Islet of Langerhans (tissue), 1 donor: Measurements from ENCODE around the gene SHLD2.
"Not testable (repeated sequence)": the region's sequence is repeated elsewhere in the genome, so short reads cannot be mapped to it uniquely, and the experiment has no call there.

Source experiments
- FAIRE-seq: peaks from one replicate; lab custom pipeline; 2011; peaks lifted over from hg19 to GRCh38; lab: Jason Lieb, UNC

Gene SHLD2

DNA sequence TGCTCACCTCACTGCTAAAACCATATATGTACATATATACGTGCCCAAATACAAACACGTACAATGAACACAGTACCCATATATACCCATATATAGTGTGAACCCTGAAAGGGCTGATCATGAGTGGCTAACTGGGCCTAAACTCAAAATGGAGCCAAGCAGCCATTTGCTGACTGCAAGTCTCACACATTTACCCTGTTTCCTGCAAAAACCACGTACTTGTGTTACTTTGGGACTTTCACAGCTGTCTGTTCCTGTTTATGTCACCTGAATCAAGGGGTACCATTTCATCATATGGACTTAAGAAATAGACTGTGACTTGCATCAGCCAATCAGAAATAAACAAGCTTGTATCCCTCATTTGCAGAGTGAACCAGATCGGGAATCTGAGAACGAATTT lies 124.4 kb downstream of the SHLD2 start:
- FAIRE-seq, result not testable (repeated sequence)

DNA sequence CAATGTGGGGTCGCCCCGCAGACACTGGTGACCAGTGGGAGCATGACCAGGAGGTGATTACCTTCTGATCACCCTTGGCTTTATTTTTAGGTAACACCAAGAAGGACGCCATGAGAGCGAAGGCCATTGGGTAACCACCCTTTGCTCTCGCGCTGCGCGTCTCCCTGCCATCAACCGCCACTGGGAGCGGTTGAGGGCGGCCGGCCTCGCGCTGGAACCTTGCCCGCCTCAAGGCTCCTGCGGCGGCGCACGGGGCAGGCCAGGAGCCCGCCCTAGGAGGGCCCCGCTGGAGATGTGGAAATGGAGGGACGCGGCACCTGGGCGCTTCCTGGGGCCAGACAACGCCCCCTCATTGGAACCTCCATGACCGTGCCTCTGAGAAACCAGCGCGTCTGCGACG lies 127.8 kb downstream of the SHLD2 start:
- not testable (repeated sequence) for FAIRE-seq

DNA sequence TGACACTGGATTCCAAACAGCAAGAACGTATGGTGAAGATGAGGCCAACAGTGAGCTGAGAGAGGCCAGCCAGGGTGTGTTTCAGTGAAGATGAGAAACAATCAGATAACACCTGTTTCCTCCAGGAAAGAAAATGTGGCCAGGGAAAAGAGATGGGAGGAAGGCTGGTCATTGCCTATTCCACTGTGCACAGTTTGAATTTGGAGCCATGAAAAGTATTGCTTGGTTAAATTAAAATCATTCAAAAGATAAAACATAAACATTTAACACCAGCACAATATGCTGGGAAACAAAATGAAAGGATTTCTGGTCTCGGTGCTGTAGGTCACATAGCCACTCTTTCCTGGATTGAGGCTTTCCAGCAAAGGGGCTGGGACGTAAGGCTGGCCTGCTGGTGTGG lies 130.1 kb downstream of the SHLD2 start, which contains the start of gene NUTM2A:
Gene NUTM2A, plus strand, starts transcription at position 301 of the 400 bp plus-strand sequence. CDS start 383 bp downstream, outside the sequence.
- FAIRE-seq, result not testable (repeated sequence)

DNA sequence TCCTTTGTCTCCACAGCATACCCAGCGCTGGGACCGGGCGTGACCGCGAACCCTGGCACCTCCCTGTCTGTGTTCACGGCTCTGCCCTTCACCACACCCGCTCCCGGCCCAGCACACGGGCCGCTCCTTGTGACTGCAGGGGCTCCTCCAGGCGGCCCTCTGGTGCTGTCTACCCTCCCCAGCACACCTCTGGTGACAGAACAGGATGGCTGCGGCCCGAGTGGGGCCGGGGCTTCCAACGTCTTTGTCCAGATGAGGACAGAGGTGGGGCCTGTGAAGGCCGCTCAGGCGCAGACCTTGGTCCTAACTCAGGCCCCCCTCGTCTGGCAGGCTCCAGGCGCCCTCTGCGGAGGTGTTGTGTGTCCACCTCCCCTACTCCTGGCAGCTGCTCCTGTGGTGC lies 133.2 kb downstream of the SHLD2 start:
- not testable (repeated sequence) for FAIRE-seq

DNA sequence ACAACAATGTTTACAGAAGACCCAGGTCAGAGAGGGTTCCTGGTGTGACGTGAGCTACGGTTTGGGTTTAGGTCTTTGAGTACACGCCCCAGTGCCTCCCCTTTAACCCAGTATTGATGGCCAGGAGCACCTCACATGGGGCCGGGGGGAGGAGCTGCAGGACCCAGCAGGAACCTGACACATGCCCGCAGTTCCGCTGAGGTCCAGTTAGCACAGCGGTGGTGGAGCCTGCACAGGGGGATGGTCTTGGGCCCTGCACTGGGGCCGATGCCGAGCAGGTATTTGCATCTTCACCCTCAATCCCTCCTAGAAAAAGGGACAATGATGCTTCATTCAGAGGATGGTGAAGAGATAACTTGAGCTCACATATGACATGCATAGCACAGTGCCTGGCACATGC lies 134.2 kb downstream of the SHLD2 start:
- not testable (repeated sequence) for FAIRE-seq

DNA sequence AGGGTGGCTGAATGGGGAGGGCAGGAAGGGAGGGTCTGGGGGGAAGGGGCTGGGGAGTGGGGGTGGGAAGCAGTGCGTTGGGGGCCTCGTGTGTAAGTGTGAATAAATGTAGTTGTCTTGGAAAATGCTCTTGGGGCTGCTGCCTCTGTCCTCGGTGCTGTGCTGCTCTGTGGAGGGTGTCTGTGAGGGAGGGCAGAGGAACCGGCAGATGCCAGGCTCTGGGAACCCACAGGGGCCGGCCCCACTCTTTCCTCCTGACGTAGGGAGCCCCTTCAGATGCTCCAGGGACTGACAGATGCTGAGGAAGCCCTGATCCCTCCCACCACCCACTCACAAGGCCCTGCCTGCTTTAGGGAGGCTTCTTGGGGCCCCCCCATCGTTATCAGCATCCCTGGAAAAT lies 139.8 kb downstream of the SHLD2 start:
- not testable (repeated sequence) for FAIRE-seq

DNA sequence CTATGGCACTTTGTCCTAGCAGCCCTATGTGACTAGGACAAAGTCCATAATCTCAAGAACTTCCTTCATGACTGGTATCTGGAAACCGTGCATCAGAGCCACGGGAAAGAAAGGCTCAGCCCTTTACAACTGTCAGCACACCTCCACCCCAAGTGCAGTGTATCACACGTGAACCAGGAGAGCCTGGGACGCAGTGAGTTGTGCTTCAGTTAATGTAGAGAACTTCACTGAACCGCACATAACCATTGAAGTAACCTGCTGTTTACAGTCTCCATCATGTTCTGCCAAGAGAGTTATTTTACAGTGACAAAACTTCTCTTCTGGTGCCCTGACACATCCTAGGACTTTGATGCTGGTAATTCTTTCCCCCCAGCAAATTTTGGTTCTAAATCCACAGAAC lies 142.2 kb downstream of the SHLD2 start:
- FAIRE-seq, result not testable (repeated sequence)

DNA sequence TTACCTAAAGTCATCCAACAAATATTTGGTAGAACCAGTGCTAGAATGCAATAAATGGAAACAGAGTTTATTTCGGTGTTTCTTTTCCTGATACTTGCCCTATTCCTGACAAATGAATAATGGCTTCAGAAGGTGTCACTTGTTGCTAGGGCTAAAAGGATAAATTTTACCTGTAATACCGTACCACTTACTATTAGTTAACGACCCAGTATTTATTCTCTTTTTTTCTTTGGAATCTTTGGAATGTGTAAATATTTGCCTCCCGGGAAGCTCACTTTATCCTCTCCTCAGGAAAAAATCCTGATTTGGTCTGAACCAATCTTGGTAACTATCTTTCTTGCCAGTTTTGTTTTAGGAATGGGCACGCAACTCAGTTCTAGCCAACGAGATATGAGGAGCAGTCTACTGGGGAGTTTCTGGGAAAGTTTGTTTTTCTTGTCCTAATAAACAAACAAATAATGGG lies 144.4 kb downstream of the SHLD2 start:
- FAIRE-seq, result not testable (repeated sequence)
